ENCODE measurements around the gene DLG1. TPM values are rescaled to one million over a fixed set of nuclear protein-coding genes. Genes with fewer than 3 reads are reported as not detected.

Gene DLG1
- total and polyA plus RNA-seq, 12 donors = 14.1 to 74.6 (median 58.4) TPM

DNA sequence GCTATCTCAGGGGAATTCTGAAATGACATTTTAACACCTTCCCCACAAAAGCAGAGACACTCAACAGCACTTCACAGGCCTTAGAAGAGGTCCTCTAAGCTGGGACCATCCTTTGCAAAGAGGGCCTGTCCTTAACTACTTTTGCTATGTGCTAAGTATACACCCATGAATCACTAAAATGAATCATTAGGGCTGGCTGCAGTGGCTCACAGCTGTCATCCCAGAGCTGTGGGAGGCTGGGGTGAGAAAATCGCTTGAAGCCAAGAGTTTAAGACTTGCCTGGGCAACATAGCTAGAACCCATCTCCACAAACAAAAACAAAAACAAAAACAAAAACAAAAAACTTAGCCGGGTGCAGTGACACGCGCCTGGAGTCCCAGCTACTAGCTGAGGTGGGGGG, 214.9 kb downstream of the DLG1 start:
- Histone ChIP-seq H3K36me3 (replicated peaks in 1 of 2) (no peaks in the 10 kb centered on the region), H3K27me3 (no peaks in the 10 kb centered on the region), H3K4me1 (replicated peaks in 1 of 2) (peaks cover 0 to 7% of the 10 kb centered on the region in 2 donors), H3K4me3 (no peak overlapping the region), H3K27ac (no peak overlapping the region), H3K9me3 (replicated peaks in 1 of 3) (no peaks in the 10 kb centered on the region)
- 91 to 95% (median 94%) methylated on average over 4 of the region's 4 CpGs for WGBS, 4 donors
- intact Hi-C loops (cut with DNase I) = no loop called here
- peak in 4 of 7 donors; percentile 7 to 26 (median 20) for DNase-seq
- TF ChIP-seq POLR2A (IDR thresholded peaks at IDR 0.05) = no peak
- TF ChIP-seq, protein P1, sequence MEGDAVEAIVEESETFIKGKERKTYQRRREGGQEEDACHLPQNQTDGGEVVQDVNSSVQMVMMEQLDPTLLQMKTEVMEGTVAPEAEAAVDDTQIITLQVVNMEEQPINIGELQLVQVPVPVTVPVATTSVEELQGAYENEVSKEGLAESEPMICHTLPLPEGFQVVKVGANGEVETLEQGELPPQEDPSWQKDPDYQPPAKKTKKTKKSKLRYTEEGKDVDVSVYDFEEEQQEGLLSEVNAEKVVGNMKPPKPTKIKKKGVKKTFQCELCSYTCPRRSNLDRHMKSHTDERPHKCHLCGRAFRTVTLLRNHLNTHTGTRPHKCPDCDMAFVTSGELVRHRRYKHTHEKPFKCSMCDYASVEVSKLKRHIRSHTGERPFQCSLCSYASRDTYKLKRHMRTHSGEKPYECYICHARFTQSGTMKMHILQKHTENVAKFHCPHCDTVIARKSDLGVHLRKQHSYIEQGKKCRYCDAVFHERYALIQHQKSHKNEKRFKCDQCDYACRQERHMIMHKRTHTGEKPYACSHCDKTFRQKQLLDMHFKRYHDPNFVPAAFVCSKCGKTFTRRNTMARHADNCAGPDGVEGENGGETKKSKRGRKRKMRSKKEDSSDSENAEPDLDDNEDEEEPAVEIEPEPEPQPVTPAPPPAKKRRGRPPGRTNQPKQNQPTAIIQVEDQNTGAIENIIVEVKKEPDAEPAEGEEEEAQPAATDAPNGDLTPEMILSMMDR (IDR thresholded peaks at IDR 0.05) = no peak

DNA sequence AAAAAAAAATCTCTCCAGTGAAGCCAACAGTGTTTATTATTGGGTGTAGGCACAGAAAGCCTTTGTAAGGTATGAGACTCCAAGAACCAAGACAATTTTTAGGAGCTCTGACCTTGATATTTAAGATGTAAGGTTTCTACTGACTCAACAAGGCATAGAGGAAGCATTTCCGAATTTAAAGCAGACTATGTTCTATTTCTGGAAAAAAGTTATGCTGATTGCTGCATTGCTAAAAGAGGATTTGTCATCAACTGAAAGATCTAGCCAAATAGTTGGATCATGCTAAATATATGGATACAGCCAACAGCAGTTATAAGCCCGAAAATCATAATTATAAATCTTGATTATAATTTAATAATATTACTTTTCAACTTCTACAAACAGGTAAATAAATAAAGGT, 215.5 kb downstream of the DLG1 start:
- Histone ChIP-seq H3K4me1 (replicated peaks in 1 of 2) (peaks cover 0 to 7% of the 10 kb centered on the region in 2 donors), H3K9me3 (replicated peaks in 1 of 3) (no peaks in the 10 kb centered on the region), H3K27me3 (no peaks in the 10 kb centered on the region), H3K27ac (no peak overlapping the region), H3K4me3 (no peak overlapping the region), H3K36me3 (replicated peaks in 1 of 2) (no peaks in the 10 kb centered on the region)
- no peak for TF ChIP-seq POLR2A (IDR thresholded peaks at IDR 0.05)
- 60 to 69% (median 63%) methylated on average over 2 of the region's 2 CpGs for WGBS, 4 donors
- intact Hi-C loops (cut with DNase I) = no loop called here
- DNase-seq = no peak

DNA sequence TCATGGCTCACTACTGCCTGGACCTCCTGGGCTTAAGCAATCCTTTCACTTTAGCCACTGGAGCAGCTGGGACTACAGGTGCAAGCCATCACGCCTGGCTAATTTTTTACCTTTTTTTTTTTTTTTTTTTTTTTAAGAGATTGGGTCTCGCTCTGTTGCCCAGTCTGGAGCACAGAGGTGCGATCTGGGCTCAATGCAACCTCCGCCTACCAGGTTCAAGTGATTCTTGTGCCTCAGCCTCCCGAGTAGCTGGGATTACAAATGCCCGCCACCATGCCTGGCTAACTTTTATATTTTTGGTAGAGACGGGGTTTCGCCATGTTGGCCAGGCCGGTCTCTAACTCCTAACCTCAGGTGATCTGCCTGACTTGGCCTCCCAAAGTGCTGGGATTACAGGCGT, 218.1 kb downstream of the DLG1 start:
- 97 to 100% (median 98%) methylated on average over 9 to 10 of the region's 10 CpGs for WGBS, 4 donors
- no peaks in the 10 kb centered on the region for H3K9me3 ChIP-seq (replicated peaks in 1 of 3)
- TF ChIP-seq, protein P1 (IDR thresholded peaks at IDR 0.05) = no peak
- TF ChIP-seq POLR2A (IDR thresholded peaks at IDR 0.05) = no peak
- H3K36me3 ChIP-seq (replicated peaks in 1 of 2) = no peaks in the 10 kb centered on the region
- no peak for DNase-seq
- intact Hi-C loops (cut with DNase I) = no loop called here
- no peak overlapping the region for H3K27ac ChIP-seq
- H3K27me3 ChIP-seq = no peaks in the 10 kb centered on the region
- no peak overlapping the region for H3K4me3 ChIP-seq
- H3K4me1 ChIP-seq (replicated peaks in 1 of 2) = peaks cover 0 to 7% of the 10 kb centered on the region in 2 donors

DNA sequence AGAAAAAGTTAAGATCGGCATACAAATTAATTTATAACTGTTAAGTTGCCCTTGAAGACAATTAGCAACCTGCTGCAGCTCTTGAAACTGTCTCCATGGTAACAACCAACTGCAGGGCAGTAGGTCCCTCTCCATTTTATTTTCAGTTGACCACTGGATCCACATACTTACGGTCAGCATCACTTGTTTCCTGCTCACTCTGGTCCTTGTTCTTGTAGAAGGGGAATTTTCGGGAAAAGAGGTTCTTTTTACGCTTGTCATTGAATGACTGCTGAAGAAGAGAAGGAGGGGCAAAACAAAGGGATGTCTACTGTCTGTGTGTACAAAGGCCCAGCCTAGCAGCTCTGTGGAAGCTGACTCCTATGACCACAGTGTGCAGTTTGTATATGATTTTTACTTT, 222.0 kb downstream of the DLG1 start:
- no peaks in the 10 kb centered on the region for H3K4me1 ChIP-seq (replicated peaks in 1 of 2)
- WGBS, 4 donors = 87 to 96% (median 91%) methylated on average over 4 of the region's 4 CpGs
- TF ChIP-seq, protein P1 (IDR thresholded peaks at IDR 0.05) = no peak
- no peak for TF ChIP-seq POLR2A (IDR thresholded peaks at IDR 0.05)
- H3K36me3 ChIP-seq (replicated peaks in 1 of 2) = no peaks in the 10 kb centered on the region
- no peak overlapping the region for H3K4me3 ChIP-seq
- DNase-seq = no peak
- H3K27me3 ChIP-seq = no peaks in the 10 kb centered on the region
- H3K9me3 ChIP-seq (replicated peaks in 1 of 3) = no peaks in the 10 kb centered on the region
- intact Hi-C loops (cut with DNase I) = no loop called here
- H3K27ac ChIP-seq = no peak overlapping the region

DNA sequence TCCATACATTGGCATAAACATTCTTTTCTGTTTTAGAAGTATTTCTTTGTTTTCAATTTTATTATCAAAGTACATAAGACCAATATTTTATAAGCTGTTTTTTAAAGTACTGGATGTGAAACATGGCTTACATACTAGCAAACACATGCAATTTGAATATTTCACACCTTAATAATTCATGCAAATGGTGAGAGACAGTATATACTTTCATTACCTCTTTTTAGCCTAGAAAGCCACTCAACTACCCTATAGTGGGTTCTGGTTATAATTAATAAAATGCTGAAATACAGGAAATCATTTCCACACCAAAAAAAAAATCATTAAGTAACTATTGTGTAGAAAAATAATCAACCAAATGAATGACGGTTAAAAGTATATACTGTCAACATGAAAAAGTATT, 230.3 kb downstream of the DLG1 start:
- no peak for DNase-seq
- Histone ChIP-seq H3K36me3 (replicated peaks in 1 of 2) (peaks cover 8 to 21% of the 10 kb centered on the region in 2 donors), H3K9me3 (replicated peaks in 1 of 3) (no peaks in the 10 kb centered on the region), H3K4me3 (no peak overlapping the region), H3K4me1 (replicated peaks in 1 of 2) (no peaks in the 10 kb centered on the region), H3K27me3 (no peaks in the 10 kb centered on the region), H3K27ac (no peak overlapping the region)
- 90 to 94% (median 91%) methylated on average over 1 of the region's 1 CpG for WGBS, 4 donors
- intact Hi-C loops (cut with DNase I) = no loop called here
- TF ChIP-seq POLR2A (IDR thresholded peaks at IDR 0.05) = no peak
- TF ChIP-seq, protein P1 (IDR thresholded peaks at IDR 0.05) = no peak

Data from adrenal gland (tissue), 12 donors.